HEK293T (cell line): Measurements from ENCODE around the gene ADAM10.

ENCODE experiments used
- ARNT ChIP-seq: fragments of 450-650 bp; IDR thresholded peaks from 2 replicates; pipeline ENCODE4 v1.6.1; 2017; ENCODE audit warnings: mild to moderate bottlenecking
- BHLHE40 ChIP-seq: fragments of 450-650 bp; IDR thresholded peaks from 2 replicates; pipeline ENCODE4 v1.6.1; 2016; ENCODE audit warnings: mild to moderate bottlenecking, moderate library complexity, borderline replicate concordance
- FOXA1 ChIP-seq: fragments of 450-650 bp; IDR thresholded peaks from 2 replicates; pipeline ENCODE4 v1.6.1; 2016; ENCODE audit warnings: mild to moderate bottlenecking
- FOXM1 ChIP-seq: fragments of 450-650 bp; IDR thresholded peaks from 2 replicates; pipeline ENCODE4 v1.6.1; 2017; ENCODE audit warnings: mild to moderate bottlenecking, borderline replicate concordance
- L3MBTL2 ChIP-seq: fragments of 450-650 bp; conservative IDR thresholded peaks from 2 replicates; pipeline ENCODE4 v1.6.1; 2016; ENCODE audit warnings: mild to moderate bottlenecking
- LEF1 ChIP-seq: fragments of 450-650 bp; IDR thresholded peaks from 2 replicates; pipeline ENCODE4 v1.6.1; 2017; ENCODE audit warnings: mild to moderate bottlenecking, borderline replicate concordance
- SP1 ChIP-seq: fragments of 450-650 bp; IDR thresholded peaks from 2 replicates; pipeline ENCODE4 v1.6.1; 2017
- SUZ12 ChIP-seq: fragments of 450-650 bp; IDR thresholded peaks from 2 replicates; pipeline ENCODE4 v1.6.1; 2016; ENCODE audit warnings: mild to moderate bottlenecking
- TARDBP ChIP-seq: fragments of 450-650 bp; IDR thresholded peaks from 2 replicates; pipeline ENCODE4 v1.6.1; 2016
- ZNF384 ChIP-seq: fragments of 450-650 bp; IDR thresholded peaks from 2 replicates; pipeline ENCODE4 v1.6.1; 2016
- TF ChIP-seq, protein P1 (sequence below): fragments of 450-650 bp; IDR thresholded peaks from 2 replicates; pipeline ENCODE4 v1.6.1; 2016

- TF ChIP-seq SP1 (no peak), BHLHE40 (no peak), LEF1 (no peak), TARDBP (no peak), FOXA1 (no peak), ZNF384 (no peak), L3MBTL2 (no peak), SUZ12 (no peak), ARNT (no peak), FOXM1 (no peak)
- TF ChIP-seq, protein P1, sequence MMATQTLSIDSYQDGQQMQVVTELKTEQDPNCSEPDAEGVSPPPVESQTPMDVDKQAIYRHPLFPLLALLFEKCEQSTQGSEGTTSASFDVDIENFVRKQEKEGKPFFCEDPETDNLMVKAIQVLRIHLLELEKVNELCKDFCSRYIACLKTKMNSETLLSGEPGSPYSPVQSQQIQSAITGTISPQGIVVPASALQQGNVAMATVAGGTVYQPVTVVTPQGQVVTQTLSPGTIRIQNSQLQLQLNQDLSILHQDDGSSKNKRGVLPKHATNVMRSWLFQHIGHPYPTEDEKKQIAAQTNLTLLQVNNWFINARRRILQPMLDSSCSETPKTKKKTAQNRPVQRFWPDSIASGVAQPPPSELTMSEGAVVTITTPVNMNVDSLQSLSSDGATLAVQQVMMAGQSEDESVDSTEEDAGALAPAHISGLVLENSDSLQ: no peak
Observed at GRCh38 chr15:58731756-58732535, 17.6 kb downstream of the ADAM10 start.
